Measurements from ENCODE around the gene CXCL10. TPM values are rescaled to one million over a fixed set of nuclear protein-coding genes. Genes with fewer than 3 reads are reported as not detected.

The CXCL10 gene
- total RNA-seq, 4 donors from 2014 or later: not detected

DNA sequence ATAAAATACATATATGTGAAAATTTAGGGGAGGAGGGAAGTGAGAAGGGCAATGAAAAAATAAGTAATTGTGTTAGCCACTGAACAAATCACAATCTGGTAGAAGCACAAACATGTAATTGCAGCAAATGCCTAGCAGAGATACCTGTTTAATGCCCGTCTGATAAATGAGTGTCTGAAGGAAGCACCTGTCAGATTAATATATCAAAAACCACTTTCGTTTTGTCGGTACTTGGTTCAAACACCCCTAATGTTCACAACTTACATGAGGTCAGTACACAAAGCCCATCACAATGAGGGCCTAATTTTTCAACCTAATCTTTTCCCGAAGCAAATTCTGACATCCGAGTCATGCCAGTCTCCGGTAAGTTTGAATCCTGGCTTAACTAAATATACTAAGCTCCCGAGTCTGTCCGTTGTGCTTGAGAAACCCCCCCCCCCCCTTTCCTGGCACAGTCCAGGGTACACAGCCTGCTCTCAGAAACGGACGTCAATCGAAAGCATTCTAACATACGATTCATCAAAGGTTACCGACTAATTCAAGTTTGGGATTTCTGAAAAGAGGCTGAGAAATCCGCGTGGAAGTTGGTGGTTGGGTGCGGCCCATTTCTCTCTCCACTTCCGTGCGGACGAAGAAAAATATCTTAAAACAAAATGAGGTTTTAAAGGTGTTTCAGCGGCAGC, 33.3 kb downstream of the CXCL10 start:
- peak overlapping the region; percentile 92 for H3K4me3 ChIP-seq
- peak overlapping the region; percentile 66 for H3K27ac ChIP-seq
- no peaks in the 10 kb centered on the region for H3K36me3 ChIP-seq
- no peaks in the 10 kb centered on the region for H3K27me3 ChIP-seq
- peaks cover 33% of the 10 kb centered on the region for H3K4me1 ChIP-seq
- TF ChIP-seq POLR2A (IDR thresholded peaks at IDR 0.05): no peak
- TF ChIP-seq CTCF (IDR thresholded peaks at IDR 0.05): no peak
- TF ChIP-seq POLR2AphosphoS5 (IDR thresholded peaks at IDR 0.05): no peak
- TF ChIP-seq EP300 (IDR thresholded peaks at IDR 0.05): no peak
- WGBS: 1% methylated on average over 20 of the region's 20 CpGs
- no peak for DNase-seq (ENCODE audit: low spot score in 2 of 2)
- no peaks in the 10 kb centered on the region for H3K9me3 ChIP-seq

DNA sequence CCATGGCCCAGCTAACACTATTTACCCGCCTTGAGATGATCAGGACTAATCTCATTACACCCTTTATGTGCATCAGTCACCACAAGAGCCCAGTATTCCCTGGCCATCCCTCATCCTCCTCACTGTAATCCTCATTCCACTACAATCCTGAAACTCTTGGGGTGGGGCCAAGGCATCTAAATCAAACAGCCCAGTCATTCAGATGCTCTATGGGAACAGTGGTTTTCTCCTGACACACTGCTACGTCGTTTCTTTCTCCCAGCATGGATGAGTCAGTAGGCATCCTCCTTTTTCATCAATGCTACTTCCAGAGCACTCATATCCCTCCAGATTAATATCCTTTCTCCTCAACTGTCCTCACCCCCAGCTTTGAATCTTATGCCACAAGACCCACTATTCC, 38.2 kb downstream of the CXCL10 start:
- Histone ChIP-seq H3K4me3 (no peak overlapping the region), H3K36me3 (peaks cover 19% of the 10 kb centered on the region), H3K27me3 (no peaks in the 10 kb centered on the region), H3K9me3 (no peaks in the 10 kb centered on the region), H3K4me1 (peaks cover 29% of the 10 kb centered on the region), H3K27ac (no peak overlapping the region)
- TF ChIP-seq POLR2AphosphoS5 (IDR thresholded peaks at IDR 0.05) (no peak), EP300 (IDR thresholded peaks at IDR 0.05) (no peak), POLR2A (IDR thresholded peaks at IDR 0.05) (no peak), CTCF (IDR thresholded peaks at IDR 0.05) (no peak)
- DNase-seq (ENCODE audit: low spot score in 2 of 2): no peak
- 58% methylated on average over 3 of the region's 3 CpGs for WGBS

- Histone ChIP-seq H3K4me3 (no peak overlapping the region), H3K9me3 (no peaks in the 10 kb centered on the region), H3K27me3 (no peaks in the 10 kb centered on the region), H3K4me1 (peaks cover 5% of the 10 kb centered on the region), H3K27ac (no peak overlapping the region), H3K36me3 (peaks cover 60% of the 10 kb centered on the region)
- 77% methylated on average over 4 of the region's 4 CpGs for WGBS
- no peak for DNase-seq (ENCODE audit: low spot score in 2 of 2)
- TF ChIP-seq POLR2AphosphoS5 (IDR thresholded peaks at IDR 0.05) (no peak), POLR2A (IDR thresholded peaks at IDR 0.05) (no peak), CTCF (IDR thresholded peaks at IDR 0.05) (no peak)
Observed at GRCh38 chr4:75980576-75980975, 42.7 kb downstream of the CXCL10 start.

- Histone ChIP-seq H3K4me1 (no peaks in the 10 kb centered on the region), H3K27ac (no peak overlapping the region), H3K4me3 (no peak overlapping the region), H3K36me3 (peaks cover 92% of the 10 kb centered on the region), H3K9me3 (no peaks in the 10 kb centered on the region), H3K27me3 (no peaks in the 10 kb centered on the region)
- TF ChIP-seq POLR2A (IDR thresholded peaks at IDR 0.05): no peak
- no peak for TF ChIP-seq EP300 (IDR thresholded peaks at IDR 0.05)
- no peak for TF ChIP-seq POLR2AphosphoS5 (IDR thresholded peaks at IDR 0.05)
- TF ChIP-seq CTCF (IDR thresholded peaks at IDR 0.05): no peak
- 94% methylated on average over 2 of the region's 2 CpGs for whole genome bisulfite sequencing
- no peak for DNase-seq (ENCODE audit: low spot score in 2 of 2)
Observed at GRCh38 chr4:75976177-75976576, 47.1 kb downstream of the CXCL10 start.

DNA sequence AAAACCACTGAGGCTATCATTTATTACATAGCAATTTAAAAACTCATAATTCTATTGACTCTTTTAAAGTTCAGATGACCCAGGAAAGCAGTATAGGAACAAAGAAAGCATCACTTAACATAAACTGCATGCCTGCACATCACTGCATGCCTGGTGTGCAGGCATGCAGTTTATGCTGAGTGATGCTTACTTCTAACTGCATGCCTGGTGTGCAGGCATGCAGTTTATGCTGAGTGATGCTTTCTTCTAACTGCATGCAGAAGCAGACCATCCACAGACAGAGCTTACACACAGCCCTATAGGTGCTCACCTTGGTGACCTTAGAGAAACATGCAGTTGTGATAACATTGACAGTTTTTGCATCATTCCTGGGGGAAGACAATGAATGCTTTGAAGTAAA, 49.5 kb downstream of the CXCL10 start:
- TF ChIP-seq CTCF (IDR thresholded peaks at IDR 0.05) (no peak), POLR2A (IDR thresholded peaks at IDR 0.05) (no peak), POLR2AphosphoS5 (IDR thresholded peaks at IDR 0.05) (no peak), EP300 (IDR thresholded peaks at IDR 0.05) (no peak)
- DNase-seq (ENCODE audit: low spot score in 2 of 2): no peak

More for the DNA sequence above, 49.5 kb downstream of the CXCL10 start:
- Histone ChIP-seq H3K4me1 (no peaks in the 10 kb centered on the region), H3K4me3 (no peak overlapping the region), H3K9me3 (no peaks in the 10 kb centered on the region), H3K27me3 (no peaks in the 10 kb centered on the region), H3K27ac (no peak overlapping the region), H3K36me3 (peaks cover 95% of the 10 kb centered on the region)

Other genes starting within 250 kb of the CXCL10 start
- not detected for gene PPEF2, start 121.0 kb downstream of the CXCL10 start, total RNA-seq
- gene NAAA, start 82.5 kb downstream of the CXCL10 start, total RNA-seq: 10 to 100 TPM; 26.9 to 68.6 (median 47.0) TPM
- gene SDAD1, start 32.6 kb downstream of the CXCL10 start, total RNA-seq: 10 to 100 TPM; 29.2 to 32.9 (median 31.1) TPM
- gene CXCL9, start 16.0 kb downstream of the CXCL10 start, total RNA-seq: under 1 TPM in 3 of 4 donors, not detected in 1; 0.19 to 0.48 (median 0.34) TPM
- under 1 TPM in 1 of 4 donors, not detected in 3; 0.72 TPM for gene CXCL11, start 12.6 kb upstream of the CXCL10 start, total RNA-seq
- gene ART3, start 51.2 kb upstream of the CXCL10 start, total RNA-seq: 1 to 10 TPM in 1 of 4 donors, under 1 TPM in 1, not detected in 2; 0.48 to 1.5 TPM
- gene NUP54, start 124.9 kb upstream of the CXCL10 start, total RNA-seq: 10 to 100 TPM; 30.2 to 36.6 (median 33.4) TPM
- 100 to 1,000 TPM in 2 of 4 donors, 10 to 100 TPM in 2; 87.6 to 107 (median 95.8) TPM for gene SCARB2, start 190.3 kb upstream of the CXCL10 start, total RNA-seq
- gene FAM47E, start 228.2 kb upstream of the CXCL10 start, total RNA-seq: 1 to 10 TPM in 2 of 4 donors, under 1 TPM in 2; 0.30 to 5.3 (median 0.98) TPM

Measured in suprapubic skin (tissue), 4 donors.